Renal cortical epithelial cell (primary cell): ENCODE results near the gene TCF12. TPM values are rescaled to one million over a fixed set of nuclear protein-coding genes. Genes with fewer than 3 reads are reported as not detected.

Source experiments
- DNase-seq: peaks from one replicate; pipeline ENCODE4 v3.0.0-alpha.2; 2011; ENCODE audit warnings: low read depth
- total RNA-seq: library from RNA; depleted of rRNA; stranded (reverse); fragments of >200 nt; gene quantifications from 2 replicates; pipeline ENCODE4 v1.2.3, GENCODE V29; 2014

The TCF12 gene
- 34.7 and 87.6 TPM in 2 replicates for total RNA-seq

GRCh38 chr15:56918046-56918938 is at the start of gene TCF12:
TSS of gene TCF12 (plus strand) at chr15:56918644. CDS start at chr15:56919914, 1,270 bp downstream.
- peak; percentile 66 for DNase-seq

GRCh38 chr15:56869573-56869972 is 48.9 kb upstream of the TCF12 start:
- peak; percentile 15 for DNase-seq

GRCh38 chr15:56871185-56871584 is 47.3 kb upstream of the TCF12 start:
- peak; percentile 93 for DNase-seq

- DNase-seq, result peak; percentile 24
Observed at GRCh38 chr15:56871867-56872266, 46.6 kb upstream of the TCF12 start.

- DNase-seq, result no peak
Observed at GRCh38 chr15:56877255-56877970, 41.0 kb upstream of the TCF12 start.

- DNase-seq, result no peak
Observed at GRCh38 chr15:56879502-56879901, 38.9 kb upstream of the TCF12 start.

GRCh38 chr15:56883088-56883487 is 35.4 kb upstream of the TCF12 start:
- DNase-seq, result no peak

- peak; percentile 14 for DNase-seq
Observed at GRCh38 chr15:56886363-56886931, 32.0 kb upstream of the TCF12 start.

GRCh38 chr15:56886932-56887781 is 31.3 kb upstream of the TCF12 start:
- peak; percentile 77 for DNase-seq

- no peak for DNase-seq
Observed at GRCh38 chr15:56887782-56888438, 30.5 kb upstream of the TCF12 start.

- DNase-seq, result no peak
Observed at GRCh38 chr15:56890038-56890437, 28.4 kb upstream of the TCF12 start.

GRCh38 chr15:56891852-56892440 is 26.5 kb upstream of the TCF12 start:
- no peak for DNase-seq

- DNase-seq, result no peak
Observed at GRCh38 chr15:56892659-56893363, 25.6 kb upstream of the TCF12 start.

- DNase-seq, result no peak
Observed at GRCh38 chr15:56893364-56893678, 25.1 kb upstream of the TCF12 start.

- DNase-seq, result no peak
Observed at GRCh38 chr15:56894601-56895000, 23.8 kb upstream of the TCF12 start.

GRCh38 chr15:56901931-56902330 is 16.5 kb upstream of the TCF12 start:
- DNase-seq, result no peak

GRCh38 chr15:56906766-56907165 is 11.7 kb upstream of the TCF12 start:
- DNase-seq, result no peak

- no peak for DNase-seq
Observed at GRCh38 chr15:56910801-56911200, 7.6 kb upstream of the TCF12 start.

GRCh38 chr15:56913241-56913640 is 5.2 kb upstream of the TCF12 start:
- no peak for DNase-seq

- no peak for DNase-seq
Observed at GRCh38 chr15:56913670-56914069, 4.8 kb upstream of the TCF12 start.
